Activated naive CD4-positive, alpha-beta T cell treated with anti-CD3 and anti-CD28 coated beads, Interleukin-2, amount 50 U/mL, for 72 hours (primary cell): ENCODE results near the gene SIAH3. TPM values are rescaled to one million over a fixed set of nuclear protein-coding genes. Genes with fewer than 3 reads are reported as not detected.

ENCODE experiments used
- ATAC-seq, 2 donors: fragments of 150-1000 bp; cut with Tn5 transposase; 2 replicates each; pipeline ENCODE4 v1.10.0; 2021; ENCODE audit warnings: mild to moderate bottlenecking in 2 of 2, moderate library complexity in 2 of 2
- DNase-seq, 2 donors: peaks; one replicate each; pipeline ENCODE4 v3.0.0; 2021 to 2022; ENCODE audit warnings: low spot score in 2 of 2
- H3K27ac Mint-ChIP-seq, 2 donors: one replicate each; pipeline ENCODE4 v1.8.0; 2022; ENCODE audit warnings: mild to moderate bottlenecking in 2 of 2, mixed read lengths in 2 of 2
- H3K36me3 Mint-ChIP-seq, 2 donors: one replicate each; pipeline ENCODE4 v1.8.0; 2022; ENCODE audit warnings: mixed read lengths in 2 of 2
- H3K9me3 Mint-ChIP-seq, 2 donors: one replicate each; pipeline ENCODE4 v1.8.0; 2022; ENCODE audit warnings: mixed read lengths in 2 of 2
- total RNA-seq, 2 donors: library from RNA; stranded (reverse); gene quantifications; one replicate each; pipeline ENCODE4 v1.2.3, GENCODE V29; 2022

SIAH3 gene
- under 1 TPM; 0.02 to 0.31 TPM for total RNA-seq

- DNase-seq (peak in 1 of 2 donors; percentile 19), ATAC-seq (peak; percentile 49 to 74)
- Mint-ChIP-seq H3K27ac (peak within 1 kb of the TSS; percentile 8 to 93), H3K36me3 (no peaks in the 10 kb centered on the region), H3K9me3 (peaks cover 5% of the 10 kb centered on the region in 2 donors)
These were observed at the start of gene SIAH3 for GRCh38 chr13:45851171-45851921. Gene SIAH3 (minus strand): TSS chr13:45851753. CDS start chr13:45851629, 124 bp downstream.

- no peak for DNase-seq
- no peaks in the 10 kb centered on the region for H3K36me3 Mint-ChIP-seq
- no peak for ATAC-seq
- no peaks in the 10 kb centered on the region for H3K9me3 Mint-ChIP-seq
- H3K27ac Mint-ChIP-seq, result no peak overlapping the region
These were observed 47.9 kb upstream of the SIAH3 start for GRCh38 chr13:45899406-45899805.

GRCh38 chr13:45897562-45897961 lies 46.0 kb upstream of the SIAH3 start:
- Mint-ChIP-seq H3K36me3 (no peaks in the 10 kb centered on the region), H3K27ac (peak overlapping the region in 1 of 2 donors; percentile 7), H3K9me3 (no peaks in the 10 kb centered on the region)
- ATAC-seq, result no peak
- DNase-seq, result no peak

GRCh38 chr13:45896285-45896684 lies 44.7 kb upstream of the SIAH3 start:
- H3K36me3 Mint-ChIP-seq, result no peaks in the 10 kb centered on the region
- DNase-seq (no peak), ATAC-seq (no peak)
- H3K27ac Mint-ChIP-seq, result no peak overlapping the region
- no peaks in the 10 kb centered on the region for H3K9me3 Mint-ChIP-seq

GRCh38 chr13:45895881-45896280 lies 44.3 kb upstream of the SIAH3 start:
- no peak for ATAC-seq
- DNase-seq, result no peak
- Mint-ChIP-seq H3K9me3 (no peaks in the 10 kb centered on the region), H3K27ac (no peak overlapping the region), H3K36me3 (no peaks in the 10 kb centered on the region)

- Mint-ChIP-seq H3K9me3 (no peaks in the 10 kb centered on the region), H3K27ac (no peak overlapping the region), H3K36me3 (no peaks in the 10 kb centered on the region)
- DNase-seq, result no peak
- no peak for ATAC-seq
These were observed 41.0 kb upstream of the SIAH3 start for GRCh38 chr13:45892513-45892912.

GRCh38 chr13:45889590-45890243 lies 38.2 kb upstream of the SIAH3 start:
- no peaks in the 10 kb centered on the region for H3K36me3 Mint-ChIP-seq
- ATAC-seq (no peak), DNase-seq (no peak)
- H3K27ac Mint-ChIP-seq, result no peak overlapping the region
- no peaks in the 10 kb centered on the region for H3K9me3 Mint-ChIP-seq

- ATAC-seq (no peak), DNase-seq (no peak)
- Mint-ChIP-seq H3K9me3 (no peaks in the 10 kb centered on the region), H3K27ac (no peak overlapping the region), H3K36me3 (no peaks in the 10 kb centered on the region)
These were observed 34.9 kb upstream of the SIAH3 start for GRCh38 chr13:45886466-45886865.

- Mint-ChIP-seq H3K27ac (no peak overlapping the region), H3K36me3 (no peaks in the 10 kb centered on the region), H3K9me3 (no peaks in the 10 kb centered on the region)
- DNase-seq (no peak), ATAC-seq (no peak)
These were observed 33.6 kb upstream of the SIAH3 start for GRCh38 chr13:45885194-45885593.

GRCh38 chr13:45882626-45883025 lies 31.1 kb upstream of the SIAH3 start:
- no peak for DNase-seq
- H3K9me3 Mint-ChIP-seq, result no peaks in the 10 kb centered on the region
- H3K36me3 Mint-ChIP-seq, result no peaks in the 10 kb centered on the region
- H3K27ac Mint-ChIP-seq, result no peak overlapping the region
- ATAC-seq, result no peak

- H3K9me3 Mint-ChIP-seq, result no peaks in the 10 kb centered on the region
These were observed 29.8 kb upstream of the SIAH3 start for GRCh38 chr13:45881353-45881752.

GRCh38 chr13:45880242-45880641 lies 28.7 kb upstream of the SIAH3 start:
- ATAC-seq, result no peak
- Mint-ChIP-seq H3K27ac (no peak overlapping the region), H3K9me3 (no peaks in the 10 kb centered on the region), H3K36me3 (no peaks in the 10 kb centered on the region)
- DNase-seq, result no peak

More at GRCh38 chr13:45881353-45881752, 29.8 kb upstream of the SIAH3 start:
- no peak for ATAC-seq
- Mint-ChIP-seq H3K36me3 (no peaks in the 10 kb centered on the region), H3K27ac (no peak overlapping the region)
- DNase-seq, result no peak

- ATAC-seq (no peak), DNase-seq (no peak)
- H3K36me3 Mint-ChIP-seq, result no peaks in the 10 kb centered on the region
- no peak overlapping the region for H3K27ac Mint-ChIP-seq
- no peaks in the 10 kb centered on the region for H3K9me3 Mint-ChIP-seq
These were observed 28.1 kb upstream of the SIAH3 start for GRCh38 chr13:45879666-45880065.

- Mint-ChIP-seq H3K9me3 (no peaks in the 10 kb centered on the region), H3K27ac (no peak overlapping the region), H3K36me3 (no peaks in the 10 kb centered on the region)
- DNase-seq, result no peak
- ATAC-seq, result no peak
These were observed 27.4 kb upstream of the SIAH3 start for GRCh38 chr13:45878966-45879365.

GRCh38 chr13:45876781-45877180 lies 25.2 kb upstream of the SIAH3 start:
- no peak for DNase-seq
- H3K36me3 Mint-ChIP-seq, result no peaks in the 10 kb centered on the region
- ATAC-seq, result no peak
- H3K9me3 Mint-ChIP-seq, result no peaks in the 10 kb centered on the region
- no peak overlapping the region for H3K27ac Mint-ChIP-seq

- DNase-seq (no peak), ATAC-seq (no peak)
- Mint-ChIP-seq H3K36me3 (no peaks in the 10 kb centered on the region), H3K9me3 (no peaks in the 10 kb centered on the region), H3K27ac (no peak overlapping the region)
These were observed 24.4 kb upstream of the SIAH3 start for GRCh38 chr13:45875951-45876350.

GRCh38 chr13:45873491-45874325 lies 22.2 kb upstream of the SIAH3 start:
- ATAC-seq, result no peak
- no peaks in the 10 kb centered on the region for H3K36me3 Mint-ChIP-seq
- no peaks in the 10 kb centered on the region for H3K9me3 Mint-ChIP-seq
- H3K27ac Mint-ChIP-seq, result no peak overlapping the region
- no peak for DNase-seq
